ENCODE results near the gene ZNF107. TPM values are rescaled to one million over a fixed set of nuclear protein-coding genes. Genes with fewer than 3 reads are reported as not detected.

Gene ZNF107
- total and polyA plus RNA-seq, 12 donors = 2.3 to 16.5 (median 10.0) TPM

DNA sequence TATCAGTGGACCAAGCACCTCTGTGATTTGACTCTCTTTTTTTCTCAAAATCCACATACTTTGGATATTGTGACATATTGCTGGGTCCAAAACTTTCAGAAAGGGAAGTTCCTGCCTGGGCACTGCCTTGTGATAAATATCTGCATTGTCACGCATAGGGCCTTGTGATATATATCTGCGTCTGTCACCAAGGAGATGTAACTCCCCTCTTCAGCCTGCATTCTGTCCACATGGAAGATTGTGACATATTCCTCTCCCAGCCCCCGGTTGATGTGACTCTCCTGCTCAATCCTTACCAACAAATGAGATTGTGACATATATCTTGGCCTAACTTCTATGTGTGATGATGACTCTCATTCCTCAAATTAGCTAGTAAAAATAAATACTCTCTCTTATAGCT lies 25.4 kb upstream of the ZNF107 start:
- no peak for DNase-seq
- Histone ChIP-seq H3K36me3 (replicated peaks in 1 of 2) (no peaks in the 10 kb centered on the region), H3K4me1 (replicated peaks in 1 of 2) (no peaks in the 10 kb centered on the region), H3K4me3 (no peak overlapping the region), H3K27ac (no peak overlapping the region), H3K27me3 (no peaks in the 10 kb centered on the region), H3K9me3 (replicated peaks in 1 of 3) (no peaks in the 10 kb centered on the region)
- TF ChIP-seq POLR2A (IDR thresholded peaks at IDR 0.05) = no peak
- TF ChIP-seq, protein P1, sequence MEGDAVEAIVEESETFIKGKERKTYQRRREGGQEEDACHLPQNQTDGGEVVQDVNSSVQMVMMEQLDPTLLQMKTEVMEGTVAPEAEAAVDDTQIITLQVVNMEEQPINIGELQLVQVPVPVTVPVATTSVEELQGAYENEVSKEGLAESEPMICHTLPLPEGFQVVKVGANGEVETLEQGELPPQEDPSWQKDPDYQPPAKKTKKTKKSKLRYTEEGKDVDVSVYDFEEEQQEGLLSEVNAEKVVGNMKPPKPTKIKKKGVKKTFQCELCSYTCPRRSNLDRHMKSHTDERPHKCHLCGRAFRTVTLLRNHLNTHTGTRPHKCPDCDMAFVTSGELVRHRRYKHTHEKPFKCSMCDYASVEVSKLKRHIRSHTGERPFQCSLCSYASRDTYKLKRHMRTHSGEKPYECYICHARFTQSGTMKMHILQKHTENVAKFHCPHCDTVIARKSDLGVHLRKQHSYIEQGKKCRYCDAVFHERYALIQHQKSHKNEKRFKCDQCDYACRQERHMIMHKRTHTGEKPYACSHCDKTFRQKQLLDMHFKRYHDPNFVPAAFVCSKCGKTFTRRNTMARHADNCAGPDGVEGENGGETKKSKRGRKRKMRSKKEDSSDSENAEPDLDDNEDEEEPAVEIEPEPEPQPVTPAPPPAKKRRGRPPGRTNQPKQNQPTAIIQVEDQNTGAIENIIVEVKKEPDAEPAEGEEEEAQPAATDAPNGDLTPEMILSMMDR (IDR thresholded peaks at IDR 0.05) = no peak
- intact Hi-C loops (cut with DNase I) = no loop called here
- 63 to 80% (median 70%) methylated on average over 3 of the region's 3 CpGs for WGBS, 4 donors

DNA sequence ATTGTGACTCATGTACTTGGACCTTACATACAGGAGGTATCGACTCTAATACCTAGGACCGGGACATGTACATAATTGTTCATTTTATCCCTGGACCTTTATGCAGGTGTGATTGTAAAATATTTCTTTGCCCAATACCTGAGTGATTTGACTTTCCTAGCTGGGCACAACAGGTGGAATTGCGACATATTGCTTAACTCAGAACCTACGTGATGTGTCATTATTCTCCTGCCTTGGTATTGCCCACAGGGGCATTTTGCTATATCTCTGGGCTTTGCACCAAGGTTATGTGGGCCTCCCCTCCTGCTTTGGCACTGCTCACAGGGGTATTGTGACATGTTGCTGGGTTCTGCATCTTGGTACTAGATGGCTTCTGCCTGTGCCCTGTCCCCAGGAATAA lies 23.9 kb upstream of the ZNF107 start:
- H3K9me3 ChIP-seq (replicated peaks in 1 of 3) = no peaks in the 10 kb centered on the region
- TF ChIP-seq POLR2A (IDR thresholded peaks at IDR 0.05) = no peak
- TF ChIP-seq, protein P1 (IDR thresholded peaks at IDR 0.05) = no peak
- no peak for DNase-seq
- no peak overlapping the region for H3K4me3 ChIP-seq
- no peaks in the 10 kb centered on the region for H3K36me3 ChIP-seq (replicated peaks in 1 of 2)
- no peaks in the 10 kb centered on the region for H3K27me3 ChIP-seq
- 89 to 95% (median 92%) methylated on average over 4 of the region's 4 CpGs for WGBS, 4 donors
- no peaks in the 10 kb centered on the region for H3K4me1 ChIP-seq (replicated peaks in 1 of 2)
- intact Hi-C loops (cut with DNase I) = no loop called here
- H3K27ac ChIP-seq = no peak overlapping the region

DNA sequence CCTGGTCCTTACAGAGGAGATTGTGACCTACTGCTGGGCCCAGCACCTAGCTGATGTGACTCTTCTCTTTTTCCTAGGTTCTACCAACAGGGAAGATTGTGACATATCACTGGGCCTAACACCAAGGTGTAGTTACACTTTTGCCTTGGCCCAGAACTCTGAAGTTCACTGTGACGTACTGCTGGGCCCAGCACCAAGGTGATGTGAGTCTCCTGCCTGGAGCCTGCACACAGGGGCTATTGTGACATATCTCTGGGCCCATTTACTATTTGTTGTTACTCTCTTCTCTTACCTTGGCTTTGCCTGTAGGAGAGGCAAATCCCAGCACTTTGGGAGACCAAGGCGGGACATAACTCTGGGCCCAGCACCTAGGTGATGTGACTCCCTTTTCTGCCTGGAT lies 23.1 kb upstream of the ZNF107 start:
- no peak overlapping the region for H3K4me3 ChIP-seq
- 86 to 93% (median 90%) methylated on average over 2 of the region's 2 CpGs for whole genome bisulfite sequencing, 4 donors
- H3K27ac ChIP-seq = no peak overlapping the region
- H3K27me3 ChIP-seq = no peaks in the 10 kb centered on the region
- no peaks in the 10 kb centered on the region for H3K9me3 ChIP-seq (replicated peaks in 1 of 3)
- H3K4me1 ChIP-seq (replicated peaks in 1 of 2) = no peaks in the 10 kb centered on the region
- no peak for TF ChIP-seq POLR2A (IDR thresholded peaks at IDR 0.05)
- TF ChIP-seq, protein P1 (IDR thresholded peaks at IDR 0.05) = no peak
- H3K36me3 ChIP-seq (replicated peaks in 1 of 2) = no peaks in the 10 kb centered on the region
- no peak for DNase-seq
- intact Hi-C loops (cut with DNase I) = no loop called here

DNA sequence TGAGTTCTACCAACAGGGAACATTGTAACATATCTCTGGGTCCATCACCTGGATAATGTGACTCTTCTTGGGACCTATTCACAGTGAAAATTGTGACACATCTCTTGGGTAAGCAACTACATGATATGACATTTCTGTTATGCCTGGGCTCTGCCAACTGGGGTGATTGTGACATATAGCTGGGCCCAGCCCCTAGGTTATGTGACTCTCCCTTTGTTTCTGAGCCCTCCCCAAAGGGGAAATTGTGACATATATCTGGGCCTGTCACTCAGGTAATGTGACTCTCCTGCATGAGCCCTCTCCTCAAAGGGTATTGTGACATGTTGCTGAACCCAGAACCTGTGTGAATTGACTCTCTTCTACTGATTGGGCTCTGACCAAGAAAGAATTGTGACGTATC lies 22.4 kb upstream of the ZNF107 start:
- 30 to 68% (median 55%) methylated on average over 1 of the region's 1 CpG for WGBS, 4 donors
- Histone ChIP-seq H3K27me3 (no peaks in the 10 kb centered on the region), H3K4me3 (no peak overlapping the region), H3K4me1 (replicated peaks in 1 of 2) (no peaks in the 10 kb centered on the region), H3K36me3 (replicated peaks in 1 of 2) (no peaks in the 10 kb centered on the region), H3K9me3 (replicated peaks in 1 of 3) (no peaks in the 10 kb centered on the region), H3K27ac (no peak overlapping the region)
- no peak for DNase-seq
- no peak for TF ChIP-seq POLR2A (IDR thresholded peaks at IDR 0.05)
- TF ChIP-seq, protein P1 (IDR thresholded peaks at IDR 0.05) = no peak
- intact Hi-C loops (cut with DNase I) = no loop called here

Data from adrenal gland (tissue), 12 donors.